Keratinocyte (primary cell): ENCODE measurements around the gene TADA2B. TPM values are rescaled to one million over a fixed set of nuclear protein-coding genes. Genes with fewer than 3 reads are reported as not detected.

Experiments used
- DNase-seq: peaks from one replicate; pipeline ENCODE4 v3.0.0-alpha.2; 2011; ENCODE audit warnings: low read depth, missing footprints, low spot score
- FAIRE-seq: peaks from 2 replicates; lab custom pipeline; 2011; peaks lifted over from hg19 to GRCh38; lab: Jason Lieb, UNC
- H2AFZ ChIP-seq: 2 replicates; pipeline ENCODE4 v1.6.0; 2012; ENCODE audit warnings: low read length, control low read depth, inconsistent platforms; ENCODE audit not compliant: control insufficient read depth
- H3K27ac ChIP-seq: 2 replicates; pipeline ENCODE4 v1.5.1; 2011; ENCODE audit warnings: low read length; ENCODE audit not compliant: control insufficient read depth, insufficient read depth
- H3K27me3 ChIP-seq: 3 replicates; pipeline ENCODE4 v1.6.0; 2011; ENCODE audit warnings: low read length; ENCODE audit not compliant: control insufficient read depth, insufficient read depth; ENCODE audit errors: extremely low read depth
- H3K36me3 ChIP-seq, 2 experiments: 2 replicates in 1 of 2; 3 replicates in 1 of 2; pipeline ENCODE4 v1.5.1; 2011; ENCODE audit warnings: low read length in 2 of 2, mild to moderate bottlenecking in 1 of 2; ENCODE audit not compliant: control insufficient read depth in 2 of 2, insufficient read depth in 2 of 2; ENCODE audit errors: extremely low read depth in 1 of 2
- H3K4me1 ChIP-seq: 3 replicates; pipeline ENCODE4 v1.5.1; 2011; ENCODE audit warnings: low read length; ENCODE audit not compliant: control insufficient read depth, insufficient read depth; ENCODE audit errors: extremely low read depth
- H3K4me2 ChIP-seq: 3 replicates; pipeline ENCODE4 v1.6.0; 2011; ENCODE audit warnings: low read depth, low read length; ENCODE audit not compliant: control insufficient read depth, insufficient read depth; ENCODE audit errors: extremely low read depth
- H3K4me3 ChIP-seq, 3 experiments: fragments of 200-600 bp in 1 of 3; sonication (generic) in 1 of 3; 2 replicates in 2 of 3; 3 replicates in 1 of 3; pipeline ENCODE4 v1.5.1; 2011 to 2016; ENCODE audit warnings: low read length in 3 of 3, mild to moderate bottlenecking in 3 of 3, control low read depth in 2 of 3, inconsistent platforms in 1 of 3, low read depth in 1 of 3, mixed read lengths in 1 of 3, mixed run types in 1 of 3, moderate library complexity in 1 of 3; ENCODE audit not compliant: control insufficient read depth in 2 of 3, insufficient read depth in 2 of 3; ENCODE audit errors: extremely low read depth in 1 of 3
- H3K79me2 ChIP-seq: 2 replicates; pipeline ENCODE4 v1.6.0; 2012; ENCODE audit warnings: low read length; ENCODE audit not compliant: control insufficient read depth, insufficient read depth
- H3K9ac ChIP-seq: 3 replicates; pipeline ENCODE4 v1.6.0; 2011; ENCODE audit warnings: low read length; ENCODE audit not compliant: control insufficient read depth, insufficient read depth; ENCODE audit errors: extremely low read depth
- H3K9me1 ChIP-seq: 3 replicates; pipeline ENCODE4 v1.6.0; 2011; ENCODE audit warnings: low read length; ENCODE audit not compliant: control insufficient read depth, insufficient read depth; ENCODE audit errors: extremely low read depth
- H3K9me3 ChIP-seq: 2 replicates; pipeline ENCODE4 v1.5.1; 2012; ENCODE audit warnings: low read depth, low read length; ENCODE audit not compliant: control insufficient read depth
- H4K20me1 ChIP-seq: 3 replicates; pipeline ENCODE4 v1.6.0; 2011; ENCODE audit warnings: low read length; ENCODE audit not compliant: control insufficient read depth, insufficient read depth; ENCODE audit errors: extremely low read depth
- EZH2 ChIP-seq: IDR thresholded peaks from one replicate; pipeline ENCODE4 v1.6.1; 2012; ENCODE audit warnings: inconsistent platforms, mild to moderate bottlenecking, low read length, moderate library complexity
- dilution Hi-C: fragments of 300-500 bp; cut with MboI; formaldehyde crosslinking; loops from one replicate; pipeline ENCODE4 v1.7.0; 2020; ENCODE audit warnings: low sequenced_read_pairs; ENCODE audit not compliant: extremely low pct_ligation_motif_present
- polyA plus RNA-seq, 5 experiments: library from polyadenylated mRNA; depleted of rRNA in 3 of 5; stranded (reverse) in 3 of 5; stranded (forward) in 1 of 5; unstranded in 1 of 5; fragments of >200 nt; gene quantifications; 1 replicate in 1 of 5; 2 replicates in 3 of 5; 3 replicates in 1 of 5; pipeline versions ENCODE4 v1.2.1 to v1.2.3, GENCODE V29; 2011 to 2012; ENCODE audit warnings: missing spikeins in 2 of 5, low read depth in 1 of 5, low replicate concordance in 1 of 5
- TF ChIP-seq, protein P1 (sequence below), 3 experiments: IDR thresholded peaks in 1 of 3; conservative IDR thresholded peaks in 1 of 3; optimal IDR thresholded peaks in 1 of 3; 2 replicates in 2 of 3; 3 replicates in 1 of 3; pipeline versions ENCODE3 to v1.5.1; 2011; ENCODE audit warnings: low read length in 3 of 3, mild to moderate bottlenecking in 3 of 3, moderate library complexity in 2 of 3, control low read depth in 1 of 3, inconsistent platforms in 1 of 3; ENCODE audit not compliant: insufficient read depth in 2 of 3; ENCODE audit errors: extremely low read depth in 1 of 3

The TADA2B gene
- polyA plus RNA-seq, 1 donor (not counting 4 experiments of a cell fraction or from before 2014, with no cell fraction given), result 5.3 TPM

DNA sequence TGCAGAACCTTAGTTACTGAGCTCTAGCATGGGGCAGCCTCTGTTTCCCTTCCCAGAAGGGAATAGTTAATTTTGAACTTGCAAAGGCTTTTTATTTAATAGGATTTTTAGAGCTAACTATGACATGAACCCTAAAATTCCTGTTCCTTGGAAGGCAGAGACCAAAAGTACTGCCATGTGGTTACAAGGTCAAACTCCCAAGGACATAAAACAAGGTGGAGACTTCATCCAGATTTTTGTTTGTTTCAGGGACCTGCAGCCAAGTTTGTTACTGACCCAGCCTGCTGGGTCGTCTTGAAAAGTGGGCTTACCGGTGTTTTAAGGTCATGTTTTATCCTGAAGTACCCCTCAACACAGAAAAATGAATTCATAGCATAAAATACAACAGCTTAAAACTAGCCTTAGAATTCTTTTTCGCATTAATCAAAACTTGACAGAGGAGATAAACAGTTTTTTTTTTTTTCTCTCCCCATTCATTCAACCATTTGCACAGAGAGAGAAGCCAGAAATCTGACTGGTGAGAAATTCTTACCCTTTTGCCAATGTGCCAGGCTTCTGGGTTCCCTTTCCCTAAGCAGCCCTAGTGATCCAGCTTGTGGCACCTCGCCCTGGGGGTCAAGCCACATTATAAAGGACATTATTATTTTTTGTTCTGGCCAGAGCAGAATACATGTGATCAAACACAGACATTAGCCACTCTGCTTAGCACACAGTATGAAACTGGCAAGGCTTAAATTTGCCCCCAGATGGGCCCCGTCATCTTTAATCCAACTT lies 46.2 kb downstream of the TADA2B start:
- Histone ChIP-seq H3K4me1 (no peaks in the 10 kb centered on the region), H4K20me1 (no peaks in the 10 kb centered on the region), H3K9ac (no peak overlapping the region), H3K27me3 (peaks cover 5% of the 10 kb centered on the region), H3K4me3 (no peak overlapping the region), H3K27ac (no peak overlapping the region), H2AFZ (no peak overlapping the region), H3K4me2 (no peak overlapping the region), H3K9me1 (no peaks in the 10 kb centered on the region), H3K79me2 (no peaks in the 10 kb centered on the region), H3K36me3 (no peaks in the 10 kb centered on the region), H3K9me3 (no peaks in the 10 kb centered on the region)
- DNase-seq, result no peak
- FAIRE-seq, result no peak
- TF ChIP-seq EZH2, result no peak
- TF ChIP-seq, protein P1, sequence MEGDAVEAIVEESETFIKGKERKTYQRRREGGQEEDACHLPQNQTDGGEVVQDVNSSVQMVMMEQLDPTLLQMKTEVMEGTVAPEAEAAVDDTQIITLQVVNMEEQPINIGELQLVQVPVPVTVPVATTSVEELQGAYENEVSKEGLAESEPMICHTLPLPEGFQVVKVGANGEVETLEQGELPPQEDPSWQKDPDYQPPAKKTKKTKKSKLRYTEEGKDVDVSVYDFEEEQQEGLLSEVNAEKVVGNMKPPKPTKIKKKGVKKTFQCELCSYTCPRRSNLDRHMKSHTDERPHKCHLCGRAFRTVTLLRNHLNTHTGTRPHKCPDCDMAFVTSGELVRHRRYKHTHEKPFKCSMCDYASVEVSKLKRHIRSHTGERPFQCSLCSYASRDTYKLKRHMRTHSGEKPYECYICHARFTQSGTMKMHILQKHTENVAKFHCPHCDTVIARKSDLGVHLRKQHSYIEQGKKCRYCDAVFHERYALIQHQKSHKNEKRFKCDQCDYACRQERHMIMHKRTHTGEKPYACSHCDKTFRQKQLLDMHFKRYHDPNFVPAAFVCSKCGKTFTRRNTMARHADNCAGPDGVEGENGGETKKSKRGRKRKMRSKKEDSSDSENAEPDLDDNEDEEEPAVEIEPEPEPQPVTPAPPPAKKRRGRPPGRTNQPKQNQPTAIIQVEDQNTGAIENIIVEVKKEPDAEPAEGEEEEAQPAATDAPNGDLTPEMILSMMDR (optimal IDR thresholded peaks at IDR 0.05 in 1 of 3, IDR thresholded peaks at IDR 0.05 in 1 of 3, conservative IDR thresholded peaks at IDR 0.05 in 1 of 3; ENCODE audit: extremely low read depth in 1 of 3, insufficient read depth in 2 of 3, low read length in 3 of 3), result no peak
- dilution Hi-C loops, result no loop called here

GRCh38 chr4:7092026-7092425 lies 48.9 kb downstream of the TADA2B start:
- DNase-seq, result no peak
- H3K4me2 ChIP-seq, result no peak overlapping the region
- dilution Hi-C loops, result no loop called here

More at GRCh38 chr4:7092026-7092425, 48.9 kb downstream of the TADA2B start:
- TF ChIP-seq, protein P1 (optimal IDR thresholded peaks at IDR 0.05 in 1 of 3, IDR thresholded peaks at IDR 0.05 in 1 of 3, conservative IDR thresholded peaks at IDR 0.05 in 1 of 3; ENCODE audit: extremely low read depth in 1 of 3, insufficient read depth in 2 of 3, low read length in 3 of 3), result no peak
- no peak for TF ChIP-seq EZH2
- Histone ChIP-seq H3K36me3 (no peaks in the 10 kb centered on the region), H2AFZ (no peak overlapping the region), H3K27me3 (peaks cover 21% of the 10 kb centered on the region), H3K9me1 (no peaks in the 10 kb centered on the region), H3K9ac (no peak overlapping the region), H3K4me1 (no peaks in the 10 kb centered on the region), H3K4me3 (no peak overlapping the region), H3K9me3 (no peaks in the 10 kb centered on the region), H3K27ac (no peak overlapping the region), H4K20me1 (no peaks in the 10 kb centered on the region), H3K79me2 (no peaks in the 10 kb centered on the region)
- FAIRE-seq, result no peak
